GM12878 (cell line): Measurements from ENCODE around the gene PPP2R3A.

Experiments
- BHLHE40 ChIP-seq, 2 experiments: fragments of 450-650 bp in 1 of 2; IDR thresholded peaks; 2 replicates each; pipeline ENCODE4 v1.6.1; 2011 to 2017; ENCODE audit warnings: low read depth in 2 of 2, borderline replicate concordance in 1 of 2, improper control_type of control experiment in 1 of 2, low read length in 1 of 2, mild to moderate bottlenecking in 1 of 2
- CREM ChIP-seq: IDR thresholded peaks from 2 replicates; pipeline ENCODE4 v1.6.1; 2014; ENCODE audit warnings: antibody characterized with exemption, low read depth
- FOS ChIP-seq: IDR thresholded peaks from 3 replicates; pipeline ENCODE4 v1.6.1; 2011; ENCODE audit warnings: borderline replicate concordance; ENCODE audit not compliant: insufficient read length; ENCODE audit errors: extremely low read depth
- ZZZ3 ChIP-seq: IDR thresholded peaks from 2 replicates; pipeline ENCODE4 v1.6.1; 2011; ENCODE audit warnings: low read depth; ENCODE audit not compliant: control insufficient read depth, insufficient read length
- TF ChIP-seq, protein P1 (sequence below): IDR thresholded peaks from 2 replicates; pipeline ENCODE4 v1.6.1; 2011; ENCODE audit warnings: borderline replicate concordance, low read depth, mild to moderate bottlenecking, moderate library complexity, mixed read lengths, low read length; ENCODE audit not compliant: insufficient read depth; ENCODE audit errors: extremely low read length
- TF ChIP-seq, protein P2 (sequence below), 3 experiments: IDR thresholded peaks in 2 of 3; conservative IDR thresholded peaks in 1 of 3; 2 replicates each; pipeline ENCODE4 v1.5.1; 2011; ENCODE audit warnings: low read depth in 3 of 3, low read length in 3 of 3, mild to moderate bottlenecking in 3 of 3, control low read depth in 2 of 3, moderate library complexity in 2 of 3, inconsistent platforms in 1 of 3, mixed read lengths in 1 of 3; ENCODE audit not compliant: control insufficient read depth in 2 of 3, insufficient read depth in 1 of 3; ENCODE audit errors: extremely low read depth in 1 of 3

DNA sequence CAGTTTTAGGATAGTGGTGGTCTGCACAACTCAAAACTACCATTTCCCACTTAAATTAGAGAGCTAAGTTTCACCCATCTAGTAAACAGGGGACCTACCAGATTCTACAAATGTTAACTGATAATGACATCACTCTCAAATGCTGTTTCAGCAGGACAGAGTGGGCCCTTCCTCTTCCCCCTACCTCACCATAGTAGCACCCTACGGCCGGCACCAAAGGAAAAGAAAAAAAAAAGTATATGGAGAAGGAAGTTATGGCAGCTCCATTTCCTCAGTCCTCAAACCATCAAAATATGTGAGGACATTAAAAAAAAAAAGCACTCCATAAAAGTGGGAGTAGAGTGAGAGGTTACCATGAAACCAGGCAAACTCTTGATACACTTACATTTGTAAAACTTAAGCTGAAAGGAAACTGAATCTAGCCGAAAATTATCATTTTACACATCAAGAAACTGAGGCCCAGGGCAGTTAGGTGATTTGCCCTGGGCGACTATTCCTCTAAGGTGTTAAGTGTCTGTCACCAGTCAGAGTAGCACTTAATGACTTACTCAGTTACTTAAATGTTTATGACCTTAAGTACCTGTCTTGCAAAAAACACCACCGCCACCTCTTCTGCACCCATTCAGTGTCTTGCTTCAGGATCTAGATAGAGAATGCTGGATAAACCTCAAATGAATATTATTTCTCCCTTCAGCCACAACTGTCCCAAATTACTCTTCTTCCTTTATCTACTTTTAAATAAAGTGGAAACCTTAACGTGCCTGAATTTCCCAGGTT is 227.9 kb downstream of the PPP2R3A start:
- TF ChIP-seq FOS (no peak), CREM (no peak), ZZZ3 (no peak), BHLHE40 (IDR thresholded peaks at IDR 0.05; ENCODE audit: borderline replicate concordance in 1 of 2, low read depth in 2 of 2, low read length in 1 of 2) (no peak)
- TF ChIP-seq, protein P1, sequence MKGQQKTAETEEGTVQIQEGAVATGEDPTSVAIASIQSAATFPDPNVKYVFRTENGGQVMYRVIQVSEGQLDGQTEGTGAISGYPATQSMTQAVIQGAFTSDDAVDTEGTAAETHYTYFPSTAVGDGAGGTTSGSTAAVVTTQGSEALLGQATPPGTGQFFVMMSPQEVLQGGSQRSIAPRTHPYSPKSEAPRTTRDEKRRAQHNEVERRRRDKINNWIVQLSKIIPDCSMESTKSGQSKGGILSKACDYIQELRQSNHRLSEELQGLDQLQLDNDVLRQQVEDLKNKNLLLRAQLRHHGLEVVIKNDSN, result no peak
- TF ChIP-seq, protein P2, sequence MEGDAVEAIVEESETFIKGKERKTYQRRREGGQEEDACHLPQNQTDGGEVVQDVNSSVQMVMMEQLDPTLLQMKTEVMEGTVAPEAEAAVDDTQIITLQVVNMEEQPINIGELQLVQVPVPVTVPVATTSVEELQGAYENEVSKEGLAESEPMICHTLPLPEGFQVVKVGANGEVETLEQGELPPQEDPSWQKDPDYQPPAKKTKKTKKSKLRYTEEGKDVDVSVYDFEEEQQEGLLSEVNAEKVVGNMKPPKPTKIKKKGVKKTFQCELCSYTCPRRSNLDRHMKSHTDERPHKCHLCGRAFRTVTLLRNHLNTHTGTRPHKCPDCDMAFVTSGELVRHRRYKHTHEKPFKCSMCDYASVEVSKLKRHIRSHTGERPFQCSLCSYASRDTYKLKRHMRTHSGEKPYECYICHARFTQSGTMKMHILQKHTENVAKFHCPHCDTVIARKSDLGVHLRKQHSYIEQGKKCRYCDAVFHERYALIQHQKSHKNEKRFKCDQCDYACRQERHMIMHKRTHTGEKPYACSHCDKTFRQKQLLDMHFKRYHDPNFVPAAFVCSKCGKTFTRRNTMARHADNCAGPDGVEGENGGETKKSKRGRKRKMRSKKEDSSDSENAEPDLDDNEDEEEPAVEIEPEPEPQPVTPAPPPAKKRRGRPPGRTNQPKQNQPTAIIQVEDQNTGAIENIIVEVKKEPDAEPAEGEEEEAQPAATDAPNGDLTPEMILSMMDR (IDR thresholded peaks at IDR 0.05 in 2 of 3, conservative IDR thresholded peaks at IDR 0.05 in 1 of 3; ENCODE audit: control insufficient read depth in 2 of 3, extremely low read depth in 1 of 3, insufficient read depth in 1 of 3, low read depth in 3 of 3, low read length in 3 of 3), result no peak
